HUES48 (cell line): ENCODE measurements around the gene RGR.

Experiments
- H3K27ac ChIP-seq: one replicate; pipeline ENCODE4 v1.7.0; 2013; ENCODE audit warnings: low read depth, low read length, inconsistent platforms
- H3K27me3 ChIP-seq: 2 replicates; pipeline ENCODE4 v1.6.1; 2013; ENCODE audit warnings: mild to moderate bottlenecking, low read length; ENCODE audit not compliant: control insufficient read depth, insufficient read depth
- H3K36me3 ChIP-seq: 2 replicates; pipeline ENCODE4 v1.6.1; 2013; ENCODE audit warnings: low read length; ENCODE audit not compliant: control insufficient read depth, insufficient read depth
- H3K4me1 ChIP-seq: 2 replicates; pipeline ENCODE4 v1.6.1; 2013; ENCODE audit warnings: mild to moderate bottlenecking, low read length; ENCODE audit not compliant: control insufficient read depth, insufficient read depth
- H3K4me3 ChIP-seq: 2 replicates; pipeline ENCODE4 v1.5.1; 2013; ENCODE audit warnings: mild to moderate bottlenecking, low read depth, low read length
- H3K9ac ChIP-seq: 2 replicates; pipeline ENCODE4 v1.6.1; 2013; ENCODE audit warnings: mild to moderate bottlenecking, low read depth, low read length, moderate library complexity
- H3K9me3 ChIP-seq: 2 replicates; pipeline ENCODE4 v1.6.1; 2013; ENCODE audit warnings: low read length; ENCODE audit not compliant: control insufficient read depth, insufficient read depth

Gene RGR

DNA sequence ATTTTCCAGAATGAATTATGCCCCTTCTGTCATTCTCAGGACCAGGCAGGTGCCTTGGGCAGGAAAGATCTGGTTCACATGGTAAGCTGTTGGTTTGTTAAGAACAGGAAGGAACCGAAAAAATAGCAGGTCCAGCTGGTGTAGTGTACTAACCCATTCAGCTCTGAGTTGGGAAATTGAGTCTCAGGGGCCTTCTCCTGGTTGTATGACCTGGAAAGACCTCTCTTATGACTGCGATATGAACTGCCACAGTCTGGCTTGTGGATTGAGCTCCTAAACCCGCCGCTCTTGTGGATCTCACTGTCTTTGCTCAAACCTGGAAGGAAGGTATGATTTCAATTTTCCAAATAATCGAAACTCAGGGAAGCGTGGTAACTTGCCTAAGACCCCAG is 8.1 kb upstream of the RGR start:
- peaks cover 6% of the 10 kb centered on the region for H3K27me3 ChIP-seq
- H3K4me3 ChIP-seq: no peak overlapping the region
- no peak overlapping the region for H3K27ac ChIP-seq
- H3K4me1 ChIP-seq: no peaks in the 10 kb centered on the region
- no peaks in the 10 kb centered on the region for H3K36me3 ChIP-seq
- H3K9me3 ChIP-seq: no peaks in the 10 kb centered on the region
- H3K9ac ChIP-seq: no peak overlapping the region

DNA sequence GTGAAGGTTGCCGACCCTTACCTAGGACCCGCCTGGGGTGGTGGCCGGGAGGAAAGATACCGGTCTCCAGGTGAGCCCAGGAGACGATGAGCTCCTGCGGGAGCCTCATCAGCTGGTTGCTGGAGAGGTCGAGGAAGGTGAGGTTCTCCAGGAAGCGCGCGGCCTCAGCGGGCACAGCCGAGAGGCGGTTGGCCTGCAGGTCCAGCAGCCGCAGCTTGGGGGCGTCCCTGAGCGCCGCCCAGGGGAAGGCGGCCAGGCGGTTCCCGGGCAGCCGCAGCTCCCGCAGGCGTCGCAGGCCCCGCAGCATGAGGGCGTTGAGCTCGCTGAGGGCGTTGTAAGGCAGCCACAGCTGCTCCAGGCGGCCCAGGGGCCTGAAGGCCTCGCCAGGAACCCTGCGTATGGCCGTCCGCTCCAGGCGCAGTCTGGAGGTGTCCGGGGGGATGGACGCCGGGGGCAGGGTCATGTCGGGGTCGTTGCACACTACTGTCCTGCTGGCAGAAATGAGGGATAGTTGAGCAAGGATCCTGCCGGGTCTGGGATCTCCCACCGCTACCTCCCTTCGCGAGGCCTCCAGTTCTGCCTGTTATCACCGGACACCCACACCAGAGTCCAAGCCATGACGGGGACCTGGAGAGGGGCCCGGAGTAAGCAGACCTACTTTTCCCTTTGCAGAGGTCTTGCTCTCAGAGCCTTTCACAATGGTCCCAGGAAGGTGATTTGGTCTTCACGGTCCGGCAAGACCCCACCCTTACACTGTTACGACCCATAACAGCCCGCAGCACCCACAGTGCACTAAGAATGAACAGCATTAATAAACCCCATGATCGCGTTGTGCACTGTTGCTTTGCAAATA is 7.4 kb upstream of the RGR start:
- no peaks in the 10 kb centered on the region for H3K36me3 ChIP-seq
- H3K4me3 ChIP-seq: no peak overlapping the region
- H3K9ac ChIP-seq: no peak overlapping the region
- no peaks in the 10 kb centered on the region for H3K9me3 ChIP-seq
- H3K27me3 ChIP-seq: peaks cover 6% of the 10 kb centered on the region
- H3K4me1 ChIP-seq: no peaks in the 10 kb centered on the region
- no peak overlapping the region for H3K27ac ChIP-seq

GRCh38 chr10:84238909-84239308 is 5.9 kb upstream of the RGR start:
- Histone ChIP-seq H3K4me3 (no peak overlapping the region), H3K9ac (no peak overlapping the region), H3K27me3 (peaks cover 6% of the 10 kb centered on the region), H3K4me1 (no peaks in the 10 kb centered on the region), H3K9me3 (no peaks in the 10 kb centered on the region), H3K27ac (no peak overlapping the region), H3K36me3 (no peaks in the 10 kb centered on the region)

DNA sequence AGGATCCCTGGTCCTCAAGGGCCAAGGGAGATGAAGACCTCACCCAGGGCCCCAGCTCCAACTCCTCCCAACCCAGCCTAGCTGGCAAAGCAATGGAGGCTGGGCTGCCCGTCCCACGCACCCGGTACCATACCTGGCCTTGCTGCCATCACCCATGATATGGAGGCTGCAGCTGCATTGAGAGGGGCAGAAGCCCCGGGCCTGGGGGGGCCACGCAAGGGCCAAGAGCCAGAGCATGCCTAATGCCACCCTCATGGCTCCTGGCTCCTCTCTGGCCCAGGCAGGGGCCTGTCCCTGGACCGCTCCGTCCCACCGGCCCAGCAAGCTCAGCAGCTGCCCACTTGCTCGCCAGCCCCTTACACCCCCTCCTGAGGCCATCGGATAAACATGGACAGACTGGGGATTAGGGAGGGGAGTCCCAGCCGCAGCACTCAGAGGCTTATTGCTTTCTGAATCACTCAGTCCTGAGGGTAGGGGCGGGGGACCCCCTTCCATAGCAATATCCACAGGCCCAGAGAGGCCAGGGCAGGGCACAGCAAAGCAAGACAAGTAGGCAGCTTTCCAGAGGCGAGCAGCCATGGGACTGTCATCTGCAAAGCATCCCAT is 3.6 kb upstream of the RGR start, which contains the start of gene LRIT1:
Gene LRIT1, minus strand, starts transcription at position 362 of the 606 bp plus-strand sequence. Its CDS starts 107 bp downstream, at position 255.
- H3K27ac ChIP-seq: no peak within 1 kb of the TSS
- no peaks in the 10 kb centered on the region for H3K36me3 ChIP-seq
- H3K4me3 ChIP-seq: no peak within 1 kb of the TSS
- H3K4me1 ChIP-seq: no peaks in the 10 kb centered on the region
- H3K9ac ChIP-seq: no peak within 1 kb of the TSS
- H3K9me3 ChIP-seq: no peaks in the 10 kb centered on the region
- H3K27me3 ChIP-seq: peaks cover 6% of the 10 kb centered on the region

DNA sequence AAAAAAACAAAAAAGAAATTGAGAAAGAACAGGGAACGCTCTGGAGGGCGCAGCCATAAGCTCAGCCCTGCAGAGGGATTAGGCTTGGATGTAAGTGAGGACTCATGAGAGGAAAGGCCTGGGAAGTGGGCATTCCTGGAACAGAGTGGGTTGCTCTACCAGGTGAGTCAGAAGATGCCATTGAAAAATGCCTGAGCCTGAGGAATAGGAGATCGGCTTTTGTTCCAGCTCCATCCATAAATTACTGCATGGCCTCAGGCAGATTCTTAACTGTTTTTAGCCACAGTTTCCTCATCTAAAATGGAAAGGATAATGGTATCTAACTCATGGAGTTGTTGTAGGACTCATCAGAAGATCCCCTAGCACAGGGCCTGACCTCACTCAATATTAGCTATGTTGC is 1.1 kb upstream of the RGR start:
- H3K9me3 ChIP-seq: no peaks in the 10 kb centered on the region
- no peaks in the 10 kb centered on the region for H3K4me1 ChIP-seq
- no peak overlapping the region for H3K9ac ChIP-seq
- no peaks in the 10 kb centered on the region for H3K36me3 ChIP-seq
- H3K27ac ChIP-seq: no peak overlapping the region
- H3K4me3 ChIP-seq: no peak overlapping the region
- no peaks in the 10 kb centered on the region for H3K27me3 ChIP-seq

GRCh38 chr10:84247496-84247895 is 2.6 kb downstream of the RGR start:
- H3K27me3 ChIP-seq: no peaks in the 10 kb centered on the region
- no peak overlapping the region for H3K9ac ChIP-seq
- H3K4me3 ChIP-seq: no peak overlapping the region
- no peaks in the 10 kb centered on the region for H3K36me3 ChIP-seq
- H3K27ac ChIP-seq: no peak overlapping the region
- H3K9me3 ChIP-seq: no peaks in the 10 kb centered on the region
- no peaks in the 10 kb centered on the region for H3K4me1 ChIP-seq

DNA sequence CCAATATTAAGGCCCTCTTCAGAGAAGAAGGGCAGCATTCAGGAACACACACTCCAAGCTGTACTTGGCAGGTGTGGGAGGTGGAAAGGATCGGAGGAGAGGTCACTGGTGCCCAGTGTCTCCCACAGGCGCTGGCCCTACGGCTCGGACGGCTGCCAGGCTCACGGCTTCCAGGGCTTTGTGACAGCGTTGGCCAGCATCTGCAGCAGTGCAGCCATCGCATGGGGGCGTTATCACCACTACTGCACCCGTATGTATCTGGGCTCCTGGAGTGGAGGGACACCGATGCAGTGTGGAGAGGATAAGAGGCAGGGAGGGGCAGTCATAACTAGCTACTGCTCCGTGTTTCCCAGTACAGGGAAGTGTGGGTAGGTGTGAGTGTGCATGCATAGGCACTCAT is 3.9 kb downstream of the RGR start:
- H3K9ac ChIP-seq: no peak overlapping the region
- H3K4me3 ChIP-seq: no peak overlapping the region
- H3K27me3 ChIP-seq: no peaks in the 10 kb centered on the region
- no peaks in the 10 kb centered on the region for H3K9me3 ChIP-seq
- H3K4me1 ChIP-seq: no peaks in the 10 kb centered on the region
- H3K36me3 ChIP-seq: no peaks in the 10 kb centered on the region
- no peak overlapping the region for H3K27ac ChIP-seq

GRCh38 chr10:84254552-84255478 is 10.0 kb downstream of the RGR start:
- Histone ChIP-seq H3K27ac (no peak overlapping the region), H3K36me3 (no peaks in the 10 kb centered on the region), H3K9ac (no peak overlapping the region), H3K27me3 (peaks cover 9% of the 10 kb centered on the region), H3K4me3 (no peak overlapping the region), H3K9me3 (no peaks in the 10 kb centered on the region), H3K4me1 (no peaks in the 10 kb centered on the region)

- H3K4me3 ChIP-seq: no peak overlapping the region
- H3K27ac ChIP-seq: no peak overlapping the region
- H3K9ac ChIP-seq: no peak overlapping the region
- H3K27me3 ChIP-seq: peaks cover 9% of the 10 kb centered on the region
- H3K36me3 ChIP-seq: no peaks in the 10 kb centered on the region
- no peaks in the 10 kb centered on the region for H3K4me1 ChIP-seq
- no peaks in the 10 kb centered on the region for H3K9me3 ChIP-seq
Measured at GRCh38 chr10:84256510-84257342, 11.9 kb downstream of the RGR start.

DNA sequence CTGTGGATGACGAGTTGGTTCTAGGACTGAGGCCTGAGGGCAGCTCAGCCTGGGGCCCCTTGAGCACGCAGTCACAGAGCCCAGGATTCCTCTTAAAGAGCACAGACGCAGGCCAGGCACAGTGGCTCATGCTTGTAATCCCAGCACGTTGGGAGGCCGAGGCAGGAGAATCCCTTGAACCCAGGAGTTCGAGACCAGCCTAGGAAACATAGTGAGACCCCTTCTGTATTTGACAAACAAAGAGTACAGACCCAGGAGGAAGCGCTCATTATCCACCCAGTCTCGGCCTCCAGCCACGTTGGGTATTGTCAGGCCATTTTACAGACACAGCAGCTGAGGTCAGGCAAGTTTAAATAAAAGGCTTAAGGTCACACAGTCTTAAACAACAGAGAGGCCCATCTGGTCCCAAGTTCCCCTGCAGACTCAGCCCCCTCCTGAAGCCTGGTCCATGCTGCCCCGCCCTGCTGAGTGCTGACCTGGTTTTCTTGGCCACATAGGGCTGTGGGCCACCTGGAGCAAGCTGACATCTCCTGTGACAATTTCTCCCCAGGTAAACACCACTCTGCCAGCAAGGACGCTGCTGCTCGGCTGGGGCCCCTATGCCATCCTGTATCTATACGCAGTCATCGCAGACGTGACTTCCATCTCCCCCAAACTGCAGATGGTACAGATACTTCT is 12.6 kb downstream of the RGR start:
- peaks cover 9% of the 10 kb centered on the region for H3K27me3 ChIP-seq
- no peaks in the 10 kb centered on the region for H3K4me1 ChIP-seq
- H3K36me3 ChIP-seq: no peaks in the 10 kb centered on the region
- H3K27ac ChIP-seq: no peak overlapping the region
- no peak overlapping the region for H3K4me3 ChIP-seq
- no peaks in the 10 kb centered on the region for H3K9me3 ChIP-seq
- H3K9ac ChIP-seq: no peak overlapping the region
